GM23248 (cell line): ENCODE results near the gene SYTL2. TPM values are rescaled to one million over a fixed set of nuclear protein-coding genes. Genes with fewer than 3 reads are reported as not detected.

ENCODE experiments used
- DNase-seq: peaks from one replicate; pipeline ENCODE4 v3.0.0-alpha.2; 2015
- H2AFZ ChIP-seq: fragments of 200-600 bp; sonication (generic); 2 replicates; pipeline ENCODE4 v1.6.1; 2016; ENCODE audit warnings: antibody characterized with exemption
- H3F3A ChIP-seq: fragments of 200-600 bp; sonication (generic); 2 replicates; pipeline ENCODE4 v1.6.1; 2016; ENCODE audit warnings: mild to moderate bottlenecking, antibody characterized with exemption, mixed run types; ENCODE audit not compliant: insufficient read depth
- H3K27ac ChIP-seq: fragments of 200-600 bp; sonication (generic); 2 replicates; pipeline ENCODE4 v1.5.1; 2016; ENCODE audit warnings: mild to moderate bottlenecking
- H3K27me3 ChIP-seq: fragments of 200-600 bp; sonication (generic); replicated peaks from 2 replicates; pipeline ENCODE4 v1.6.1; 2016; ENCODE audit warnings: mild to moderate bottlenecking; ENCODE audit not compliant: insufficient read depth
- H3K36me3 ChIP-seq: fragments of 200-600 bp; sonication (generic); 2 replicates; pipeline ENCODE4 v1.6.1; 2016; ENCODE audit warnings: low read depth, mild to moderate bottlenecking
- H3K4me1 ChIP-seq: fragments of 200-600 bp; sonication (generic); 2 replicates; pipeline ENCODE4 v1.6.1; 2016; ENCODE audit warnings: mild to moderate bottlenecking; ENCODE audit not compliant: insufficient read depth
- H3K4me2 ChIP-seq: fragments of 200-600 bp; sonication (generic); one replicate; pipeline ENCODE4 v1.6.1; 2016; ENCODE audit warnings: mild to moderate bottlenecking; ENCODE audit not compliant: unreplicated experiment
- H3K4me3 ChIP-seq: fragments of 200-600 bp; sonication (generic); 2 replicates; pipeline ENCODE4 v1.5.1; 2016; ENCODE audit warnings: mild to moderate bottlenecking
- H3K79me2 ChIP-seq: fragments of 200-600 bp; sonication (generic); 2 replicates; pipeline ENCODE4 v1.6.1; 2016; ENCODE audit warnings: mild to moderate bottlenecking; ENCODE audit not compliant: insufficient read depth
- H3K9ac ChIP-seq: fragments of 200-600 bp; sonication (generic); 2 replicates; pipeline ENCODE4 v1.6.1; 2016; ENCODE audit warnings: mild to moderate bottlenecking
- H3K9me2 ChIP-seq: fragments of 200-600 bp; sonication (generic); 2 replicates; pipeline ENCODE4 v1.6.1; 2016; ENCODE audit warnings: mixed run types, mild to moderate bottlenecking, moderate library complexity; ENCODE audit not compliant: insufficient read depth
- H3K9me3 ChIP-seq: fragments of 200-600 bp; sonication (generic); one replicate; pipeline ENCODE4 v1.6.1; 2017; ENCODE audit warnings: low read depth
- H4K20me1 ChIP-seq: fragments of 200-600 bp; sonication (generic); 2 replicates; pipeline ENCODE4 v1.6.0; 2016; ENCODE audit not compliant: insufficient read depth
- EZH2 ChIP-seq: fragments of 200-600 bp; sonication (generic); IDR thresholded peaks from 2 replicates; pipeline ENCODE4 v1.6.1; 2018; ENCODE audit warnings: antibody characterized with exemption, mild to moderate bottlenecking; ENCODE audit not compliant: insufficient read depth, poor library complexity, severe bottlenecking
- EZH2phosphoT487 ChIP-seq: fragments of 200-600 bp; sonication (generic); IDR thresholded peaks from 2 replicates; pipeline ENCODE4 v1.6.1; 2018; ENCODE audit warnings: antibody characterized with exemption, moderate library complexity, mild to moderate bottlenecking, low read depth; ENCODE audit not compliant: insufficient read depth
- WGBS, 2 experiments: methylation state at CpG; one replicate each; pipeline ENCODE4 v1.1.6; 2015 to 2017; ENCODE audit warnings: low lambda C conversion rate in 2 of 2, low coverage in 1 of 2; ENCODE audit errors: missing lambda C conversion rate in 2 of 2; 5-methylcytosine and 5-hydroxymethylcytosine counted together
- in situ Hi-C: fragments of 300-500 bp; cut with MboI; formaldehyde crosslinking; loops from 2 replicates; pipeline ENCODE4 v1.15.0; 2020
- polyA plus RNA-seq: library from polyadenylated mRNA; unstranded; fragments of >200 nt; fragmentation: Nextera tagmentation; extraction: Ambion mirVana; gene quantifications from 2 replicates; pipeline ENCODE4 v1.2.1, GENCODE V29; 2016
- total RNA-seq: library from RNA; depleted of rRNA; stranded (reverse); fragments of >200 nt; shearing (Covaris generic); gene quantifications from 2 replicates; pipeline ENCODE4 v1.2.3, GENCODE V29; 2014

SYTL2 gene
- total and polyA plus RNA-seq, 2 experiments from 2014 or later: 3.5 to 5.3 TPM

DNA sequence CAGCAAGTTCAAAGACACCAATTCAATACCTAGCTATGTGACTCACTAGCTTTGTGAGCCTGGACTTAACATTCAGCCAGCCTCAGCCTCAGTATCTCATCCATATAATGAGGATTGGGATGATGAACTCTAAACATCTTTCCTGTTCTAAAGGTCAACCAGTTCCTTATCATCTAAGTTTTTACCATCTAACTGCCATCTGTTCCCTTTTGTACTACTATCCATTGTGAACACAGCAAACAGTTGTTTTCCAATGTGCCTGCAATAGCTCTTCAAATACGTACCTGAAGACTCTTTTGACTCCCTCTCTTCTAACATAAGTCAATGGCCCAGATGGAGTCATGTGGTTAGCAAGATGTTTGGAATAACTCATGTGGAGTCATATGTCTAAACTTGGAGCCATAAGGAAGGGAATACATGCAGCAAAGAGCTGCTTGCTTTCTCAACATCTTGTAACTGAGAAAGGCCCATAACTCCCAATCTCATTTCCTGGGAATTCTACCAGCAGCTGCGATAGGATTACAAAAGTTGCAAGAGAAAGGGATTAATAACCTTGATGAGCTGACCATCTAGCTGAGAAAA is 19.4 kb downstream of the SYTL2 start:
- H3K4me2 ChIP-seq: no peak overlapping the region
- in situ Hi-C loops: no loop called here
- DNase-seq: no peak
- H3K79me2 ChIP-seq: no peaks in the 10 kb centered on the region
- no peak overlapping the region for H2AFZ ChIP-seq
- H3K4me3 ChIP-seq: no peak overlapping the region
- no peaks in the 10 kb centered on the region for H3K36me3 ChIP-seq
- WGBS, 2 experiments: 94 to 95% methylated on average over 2 of the region's 2 CpGs
- H3F3A ChIP-seq: 0 out of 2 replicates have a peak, but pooled peaks cover 4% of the 10 kb centered on the region
- no peaks in the 10 kb centered on the region for H4K20me1 ChIP-seq
- H3K27ac ChIP-seq: no peak overlapping the region
- no peaks in the 10 kb centered on the region for H3K9me3 ChIP-seq
- no peaks in the 10 kb centered on the region for H3K27me3 ChIP-seq
- no peaks in the 10 kb centered on the region for H3K9me2 ChIP-seq
- TF ChIP-seq EZH2phosphoT487 (no peak), EZH2 (no peak)
- no peak overlapping the region for H3K9ac ChIP-seq
- H3K4me1 ChIP-seq: peaks cover 8% of the 10 kb centered on the region; the same call in 1 of the 2 replicates

DNA sequence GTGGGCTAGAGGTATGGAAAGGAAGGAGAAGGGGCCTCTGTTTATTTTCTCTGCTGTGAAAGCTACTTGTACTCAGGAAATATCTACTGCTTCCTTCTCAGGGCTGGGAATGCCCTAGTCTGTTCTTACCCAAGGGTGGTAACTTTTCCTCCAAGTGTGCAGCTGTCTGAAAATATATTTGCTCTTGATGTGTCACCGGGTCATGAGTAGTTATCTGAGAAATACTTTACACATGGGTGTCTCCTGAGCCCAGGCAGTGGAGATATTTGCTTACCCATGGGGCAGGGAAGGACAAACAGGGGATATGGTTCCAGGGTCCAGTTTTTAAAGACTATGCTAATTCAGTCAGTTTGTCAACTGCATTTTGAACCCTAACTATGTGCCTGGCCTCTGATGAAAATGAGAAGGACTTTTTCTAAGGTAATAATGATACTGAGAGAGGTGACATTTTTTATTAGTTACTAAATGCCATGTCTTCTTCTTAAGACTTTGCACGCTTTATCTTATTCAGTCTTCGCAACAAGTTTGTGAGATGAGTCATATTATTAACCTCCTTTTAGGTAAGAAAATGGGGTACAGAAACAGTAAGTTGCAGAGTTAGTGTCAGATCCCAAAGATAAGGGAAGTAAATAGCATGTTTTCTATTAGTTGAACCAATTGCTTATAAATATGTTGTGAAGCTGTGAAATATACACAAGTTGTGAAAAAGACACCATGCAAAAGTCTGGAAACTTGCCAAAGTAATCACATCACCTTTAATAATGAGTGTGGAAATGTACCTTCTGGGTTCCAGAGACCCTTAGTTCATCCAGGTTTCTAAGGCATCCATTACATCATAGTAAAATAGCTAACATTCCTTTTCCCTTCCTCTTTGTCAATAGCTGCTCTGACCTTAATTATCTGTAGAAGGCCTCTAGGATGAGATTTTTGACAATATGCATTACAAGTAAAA is 22.9 kb downstream of the SYTL2 start:
- Histone ChIP-seq H3K27me3 (no peaks in the 10 kb centered on the region), H3F3A (0 out of 2 replicates have a peak, but pooled peaks cover 4% of the 10 kb centered on the region), H3K9me3 (no peaks in the 10 kb centered on the region), H3K9me2 (no peaks in the 10 kb centered on the region), H3K4me1 (peaks cover 8% of the 10 kb centered on the region; the same call in 1 of the 2 replicates), H3K4me3 (no peak overlapping the region), H3K36me3 (no peaks in the 10 kb centered on the region), H3K27ac (no peak overlapping the region), H4K20me1 (no peaks in the 10 kb centered on the region), H3K79me2 (no peaks in the 10 kb centered on the region), H3K4me2 (no peak overlapping the region), H2AFZ (no peak overlapping the region), H3K9ac (no peak overlapping the region)
- no peak for TF ChIP-seq EZH2
- TF ChIP-seq EZH2phosphoT487: no peak
- 76 to 81% methylated on average over 3 of the region's 3 CpGs for WGBS, 2 experiments
- peak; percentile 15 for DNase-seq
- in situ Hi-C loops: no loop called here

DNA sequence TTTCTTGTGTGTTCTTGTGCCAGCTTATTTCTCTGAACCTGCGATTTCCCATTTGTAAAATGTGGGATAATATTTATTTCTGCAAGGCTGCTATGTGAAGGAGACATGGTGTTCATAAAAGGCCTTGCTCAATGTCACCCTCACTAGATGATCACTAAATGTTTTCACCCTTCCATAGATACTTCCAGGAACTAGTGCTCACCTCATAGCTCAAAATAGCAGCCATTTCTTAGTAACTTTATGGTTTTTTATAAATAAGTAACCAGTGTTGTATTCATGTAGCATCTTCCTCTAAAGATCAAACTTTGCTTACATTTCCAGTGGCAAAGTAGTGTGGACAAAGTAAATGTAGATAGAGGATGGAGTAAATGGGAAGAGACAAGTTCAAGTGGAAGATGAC is 23.8 kb downstream of the SYTL2 start:
- Histone ChIP-seq H3K79me2 (no peaks in the 10 kb centered on the region), H4K20me1 (no peaks in the 10 kb centered on the region), H3K27ac (no peak overlapping the region), H3K9ac (no peak overlapping the region), H3K4me3 (no peak overlapping the region), H2AFZ (no peak overlapping the region), H3K4me2 (no peak overlapping the region), H3K9me2 (no peaks in the 10 kb centered on the region), H3K4me1 (peaks cover 8% of the 10 kb centered on the region; the same call in 1 of the 2 replicates), H3K9me3 (no peaks in the 10 kb centered on the region), H3K27me3 (no peaks in the 10 kb centered on the region), H3F3A (0 out of 2 replicates have a peak, but pooled peaks cover 4% of the 10 kb centered on the region), H3K36me3 (no peaks in the 10 kb centered on the region)
- 86 to 95% methylated on average over 1 of the region's 1 CpG for WGBS, 2 experiments
- TF ChIP-seq EZH2 (no peak), EZH2phosphoT487 (no peak)
- DNase-seq: no peak
- in situ Hi-C loops: no loop called here

DNA sequence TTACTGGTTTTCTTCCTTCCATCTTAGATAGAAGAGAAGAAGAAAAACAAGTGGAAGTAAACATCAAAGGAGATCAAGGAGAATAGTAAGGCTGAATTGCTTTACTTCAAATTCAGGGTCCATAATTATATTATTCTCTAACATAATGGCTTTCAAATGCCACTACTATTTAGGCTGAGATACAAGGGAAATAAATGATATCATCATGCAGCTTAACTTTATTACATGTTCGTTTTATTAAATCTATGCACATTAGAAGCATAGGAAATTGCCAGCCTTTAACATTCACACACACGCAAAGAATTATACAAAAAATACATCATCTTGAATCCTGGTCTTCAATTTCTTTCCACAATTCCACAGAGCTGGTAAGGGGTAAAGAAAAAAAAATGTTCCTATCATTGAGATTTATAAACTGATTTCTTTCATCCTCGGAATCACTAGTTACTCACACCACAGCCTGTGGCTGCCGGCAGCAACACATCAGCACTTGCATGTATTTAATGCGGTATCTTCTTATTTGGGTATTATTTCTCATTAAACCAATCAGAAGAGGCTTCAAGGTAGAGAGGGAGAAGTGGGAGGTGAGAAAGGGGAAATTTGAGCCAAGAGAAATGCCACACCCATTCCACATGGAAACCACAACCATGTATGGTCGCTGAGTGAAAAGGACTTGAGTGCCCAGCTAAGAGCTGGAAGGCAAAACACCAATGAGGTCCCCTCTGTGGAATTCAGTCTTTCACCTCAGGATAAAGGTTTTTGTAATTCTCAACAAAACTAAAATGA is 26.3 kb downstream of the SYTL2 start:
- H3K4me2 ChIP-seq: no peak overlapping the region
- no peaks in the 10 kb centered on the region for H3K36me3 ChIP-seq
- no peaks in the 10 kb centered on the region for H3K9me2 ChIP-seq
- H3K4me3 ChIP-seq: no peak overlapping the region
- in situ Hi-C loops: no loop called here
- H2AFZ ChIP-seq: no peak overlapping the region
- TF ChIP-seq EZH2 (no peak), EZH2phosphoT487 (no peak)
- no peaks in the 10 kb centered on the region for H3K9me3 ChIP-seq
- 72 to 77% methylated on average over 6 of the region's 6 CpGs for WGBS, 2 experiments
- H3K27me3 ChIP-seq: no peaks in the 10 kb centered on the region
- H3K79me2 ChIP-seq: no peaks in the 10 kb centered on the region
- DNase-seq: no peak
- no peak overlapping the region for H3K27ac ChIP-seq
- H3K9ac ChIP-seq: no peak overlapping the region
- peaks cover 10% of the 10 kb centered on the region; the same call in 1 of the 2 replicates for H3F3A ChIP-seq
- H3K4me1 ChIP-seq: peaks cover 15% of the 10 kb centered on the region
- no peaks in the 10 kb centered on the region for H4K20me1 ChIP-seq
